ENCODE measurements around the gene INA. TPM values are rescaled to one million over a fixed set of nuclear protein-coding genes. Genes with fewer than 3 reads are reported as not detected.

Gene INA
- total and polyA plus RNA-seq, 2 donors (not counting 3 experiments of a cell fraction or from before 2014, with no cell fraction given) = 0.25 to 0.40 TPM

Small RNA genes lying within 50 kb of the gene (small RNA-seq; reads per million reads assigned to genes)
- not detected for gene RNU11-3P (ENCODE audit: insufficient read depth, insufficient read length, low read depth, low replicate concordance)

Other genes starting within 250 kb of the INA start
- 59.0 and 69.9 TPM in 2 replicates for gene NT5C2, start 83.9 kb upstream of the INA start, total RNA-seq
- gene NT5C2, start 83.9 kb upstream of the INA start, polyA plus RNA-seq = 42.6 and 47.2 TPM in 2 replicates
- not detected in 2 replicates for gene RPEL1, start 31.3 kb upstream of the INA start, total RNA-seq
- gene RPEL1, start 31.3 kb upstream of the INA start, polyA plus RNA-seq = 0.04 and 0.11 TPM in 2 replicates
- gene PCGF6, start 74.0 kb downstream of the INA start, total RNA-seq = 11.3 and 11.5 TPM in 2 replicates
- gene PCGF6, start 74.0 kb downstream of the INA start, polyA plus RNA-seq = 2.5 and 3.8 TPM in 2 replicates
- gene TAF5, start 90.8 kb downstream of the INA start, total RNA-seq = 5.8 and 6.0 TPM in 2 replicates
- 1.9 and 2.4 TPM in 2 replicates for gene TAF5, start 90.8 kb downstream of the INA start, polyA plus RNA-seq
- 369 and 407 TPM in 2 replicates for gene ATP5MK, start 119.3 kb downstream of the INA start, total RNA-seq
- gene ATP5MK, start 119.3 kb downstream of the INA start, polyA plus RNA-seq = 212 and 295 TPM in 2 replicates
- 52.7 and 56.2 TPM in 2 replicates for gene PDCD11, start 119.5 kb downstream of the INA start, total RNA-seq
- gene PDCD11, start 119.5 kb downstream of the INA start, polyA plus RNA-seq = 12.4 and 12.6 TPM in 2 replicates
- gene CALHM2, start 175.2 kb downstream of the INA start, total RNA-seq = 28.4 and 32.1 TPM in 2 replicates
- gene CALHM2, start 175.2 kb downstream of the INA start, polyA plus RNA-seq = 38.4 and 43.0 TPM in 2 replicates
- gene CALHM1, start 181.8 kb downstream of the INA start, total RNA-seq = not detected in 2 replicates
- gene CALHM1, start 181.8 kb downstream of the INA start, polyA plus RNA-seq = not detected in 2 replicates
- gene CALHM3, start 202.1 kb downstream of the INA start, total RNA-seq = not detected in 2 replicates
- not detected in 2 replicates for gene CALHM3, start 202.1 kb downstream of the INA start, polyA plus RNA-seq
- gene NEURL1, start 216.6 kb downstream of the INA start, total RNA-seq = 0.22 and 0.30 TPM in 2 replicates
- 0.06 TPM in 2 replicates for gene NEURL1, start 216.6 kb downstream of the INA start, polyA plus RNA-seq